ENCODE data around the gene BCAT1.
"Not testable (repeated sequence)": the region's sequence is repeated elsewhere in the genome, so short reads cannot be mapped to it uniquely, and the experiment has no call there.

BCAT1 gene

DNA sequence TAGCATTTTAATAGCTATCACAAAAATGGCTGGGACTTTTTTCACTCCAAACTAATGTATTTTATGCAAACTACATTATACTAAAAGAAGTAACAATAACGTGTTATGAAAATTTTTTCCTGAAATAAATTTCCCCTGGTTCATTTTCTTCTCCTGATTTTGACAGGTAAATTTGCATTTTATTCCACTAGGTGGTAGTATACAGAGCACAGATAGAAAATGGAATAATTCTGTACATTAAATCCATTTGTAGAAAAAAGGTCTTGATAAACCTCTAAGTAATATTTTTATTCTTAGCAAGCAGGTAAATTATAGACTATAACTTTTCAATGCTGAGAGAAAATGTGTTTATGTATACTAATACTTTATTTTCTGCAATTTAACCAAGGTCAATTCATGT lies 96.5 kb downstream of the BCAT1 start:
- DNase-seq, result no peak

DNA sequence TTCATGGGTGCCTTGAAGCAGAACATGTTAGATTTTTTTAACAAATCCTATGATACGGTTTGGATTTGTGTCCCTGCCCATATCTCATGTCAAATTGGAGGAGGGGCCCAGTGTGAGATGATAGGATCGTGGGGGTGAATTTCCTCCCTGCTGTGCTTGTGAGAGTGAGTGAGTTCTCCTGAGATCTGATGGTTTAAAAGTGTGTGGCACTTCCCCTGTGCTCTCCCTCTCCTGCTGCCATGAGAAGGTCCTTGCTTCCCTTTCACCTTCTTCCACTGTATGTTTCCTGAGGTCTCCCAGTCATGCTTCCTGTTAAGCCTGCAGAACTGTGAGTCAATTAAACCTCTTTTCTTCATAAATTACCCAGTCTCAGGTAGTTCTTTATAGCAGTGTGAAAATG lies 97.0 kb downstream of the BCAT1 start:
- not testable (repeated sequence) for DNase-seq

DNA sequence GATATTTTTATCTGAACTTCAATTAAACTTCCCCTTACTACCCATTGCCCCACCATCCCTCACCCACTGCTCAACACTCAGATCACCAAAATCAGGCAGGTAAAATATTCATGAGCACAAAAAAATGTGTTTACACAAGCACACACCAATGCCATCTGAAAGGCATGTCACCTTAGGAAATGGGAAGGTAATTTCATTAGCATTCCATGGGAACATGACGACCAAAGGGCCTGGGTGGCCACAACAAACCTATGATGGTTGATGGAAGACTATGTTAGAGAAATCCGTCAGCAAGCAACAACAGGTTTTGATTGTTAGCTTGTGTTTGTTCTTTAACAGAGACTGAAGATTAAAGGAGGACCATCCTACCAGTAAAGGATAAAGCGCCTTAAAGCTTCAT lies 97.6 kb downstream of the BCAT1 start:
- DNase-seq, result no peak

DNA sequence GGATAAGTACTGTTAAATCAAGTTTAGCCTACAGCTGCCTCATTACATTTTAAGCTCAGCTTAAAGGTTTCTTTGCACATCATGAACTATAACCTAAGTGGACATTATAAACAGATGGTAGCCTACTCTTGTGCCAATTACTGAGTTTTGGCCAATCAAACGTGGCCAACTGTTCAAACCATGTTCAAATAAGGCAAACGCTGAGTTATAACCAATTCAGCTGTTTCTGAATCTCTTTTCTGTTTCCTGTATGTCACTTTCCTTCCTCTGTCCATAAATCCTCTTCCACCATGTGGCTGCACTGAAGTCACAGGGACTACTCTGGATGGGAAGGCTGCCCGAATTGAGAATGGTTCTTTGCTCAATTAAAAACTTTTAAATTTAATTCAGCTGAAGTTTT lies 98.4 kb downstream of the BCAT1 start:
- no peak for DNase-seq

DNA sequence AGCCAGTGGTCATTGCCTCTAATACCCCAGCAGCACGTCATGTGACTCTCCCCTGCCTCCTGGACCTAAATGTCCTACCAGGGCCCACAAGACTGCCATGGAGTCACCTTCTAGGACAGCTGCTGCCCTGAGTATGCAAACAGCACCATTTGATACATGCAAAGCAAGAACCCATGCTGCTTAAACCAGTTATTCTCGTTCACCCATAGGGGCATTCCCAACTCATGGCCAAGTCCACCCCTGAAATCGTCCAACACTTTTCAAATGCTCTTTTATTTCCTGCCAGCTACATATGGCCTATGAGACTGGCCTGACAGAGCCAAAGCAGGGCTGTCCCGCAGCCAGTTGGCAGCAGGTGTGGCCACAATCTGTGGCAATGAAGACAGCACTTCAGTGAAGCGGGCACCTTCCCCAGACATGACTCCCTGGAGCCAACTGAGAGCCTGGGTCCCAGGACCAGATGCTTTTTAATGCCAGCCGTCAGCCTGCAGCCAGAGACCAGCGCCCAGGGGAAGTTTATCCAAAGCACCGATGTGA lies 99.9 kb downstream of the BCAT1 start:
- DNase-seq, result no peak

DNA sequence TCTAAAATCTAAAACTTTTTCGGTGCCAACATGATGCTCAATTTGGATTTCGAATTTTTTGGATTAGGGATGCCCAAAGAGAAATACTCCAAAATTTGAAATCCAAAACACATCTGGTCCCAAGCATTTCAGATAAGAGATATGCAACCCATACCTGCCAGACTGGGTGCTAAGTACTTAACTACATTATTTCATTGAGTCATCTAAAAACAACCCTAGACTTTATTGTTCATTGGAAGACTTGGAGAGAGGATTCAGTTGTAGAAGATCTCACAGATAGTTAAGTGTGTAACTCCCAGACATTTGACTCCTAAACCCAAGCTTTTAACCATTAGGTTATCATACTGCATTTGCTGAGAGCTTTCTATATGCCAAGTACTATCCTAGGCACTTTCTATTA lies 102.2 kb downstream of the BCAT1 start:
- DNase-seq, result no peak

DNA sequence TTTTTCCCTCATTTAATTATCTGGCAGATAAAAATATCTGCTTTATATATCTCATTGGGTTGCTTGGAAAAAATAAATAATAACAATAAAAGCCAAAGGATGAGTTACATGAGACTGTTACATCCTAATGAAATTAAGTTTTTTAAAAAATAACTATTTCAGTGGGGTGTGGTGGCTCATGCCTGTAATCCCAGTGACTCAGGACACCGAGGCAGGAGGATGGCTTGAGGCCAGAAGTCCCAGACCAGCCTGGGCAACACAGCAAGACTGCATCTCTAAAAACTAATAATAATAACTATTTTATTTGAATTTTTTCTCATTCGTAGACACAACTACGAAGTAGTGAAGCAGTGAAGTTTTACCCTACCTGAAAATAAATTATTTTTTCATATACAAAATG lies 103.3 kb downstream of the BCAT1 start:
- no peak for DNase-seq

DNA sequence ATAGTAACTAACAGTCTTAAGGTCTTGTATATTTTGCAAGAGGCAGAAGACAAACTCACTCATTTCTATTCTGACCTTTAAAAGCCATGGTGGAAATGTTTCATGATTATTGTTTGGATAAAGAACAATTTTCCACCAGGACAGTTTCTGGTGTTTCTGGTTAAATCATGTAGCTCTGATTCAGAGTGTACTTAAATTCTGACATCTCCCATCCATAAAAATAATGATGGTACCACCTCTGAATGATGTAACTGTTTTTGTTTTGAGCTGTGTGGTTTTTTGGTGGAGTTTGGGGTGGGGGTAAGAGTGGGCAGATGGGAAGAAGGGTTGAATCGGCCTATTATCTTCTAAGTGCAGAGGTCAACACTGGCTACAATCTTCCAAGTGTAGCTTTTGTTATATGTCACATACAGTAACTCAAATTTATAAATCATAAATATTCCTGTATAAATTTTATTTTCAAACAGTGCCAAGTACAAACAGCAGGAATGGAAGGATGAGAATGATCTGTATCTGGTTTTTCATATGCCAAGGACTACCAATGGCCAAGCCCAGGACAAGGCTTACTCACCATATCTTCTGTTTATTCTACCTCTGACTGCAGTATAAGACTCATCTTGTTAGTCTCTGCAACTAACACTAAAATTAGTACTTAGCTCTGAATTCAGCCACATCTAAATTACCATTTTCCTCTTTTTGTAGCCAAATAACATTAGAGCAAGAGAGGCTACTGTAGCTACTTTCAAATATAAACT lies 108.7 kb downstream of the BCAT1 start:
- DNase-seq, result no peak

DNA sequence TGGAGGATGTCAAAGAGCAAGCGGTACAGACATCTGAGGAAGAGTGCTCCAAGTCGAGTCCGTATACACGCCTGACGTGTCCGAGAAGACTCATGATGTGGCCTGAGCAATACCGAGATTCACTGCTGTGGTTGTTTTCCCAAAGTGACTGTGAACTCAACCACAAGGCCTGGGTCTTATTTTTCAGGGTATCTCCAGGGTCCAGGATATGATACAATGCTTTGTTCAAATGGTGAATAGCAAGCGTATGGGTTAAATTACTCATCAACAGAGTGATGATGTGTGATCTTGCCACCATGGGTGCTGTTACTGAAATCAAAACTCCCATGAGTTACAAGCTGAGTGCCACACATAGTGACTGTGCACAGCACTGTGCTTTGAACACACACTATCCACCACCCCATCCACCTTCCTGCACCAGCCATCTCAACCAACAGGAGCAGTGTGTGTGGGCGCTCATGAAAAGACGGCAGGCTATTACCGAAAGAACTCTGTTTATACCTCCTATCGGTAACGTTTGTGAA lies 109.6 kb downstream of the BCAT1 start:
- DNase-seq, result peak; percentile 23

DNA sequence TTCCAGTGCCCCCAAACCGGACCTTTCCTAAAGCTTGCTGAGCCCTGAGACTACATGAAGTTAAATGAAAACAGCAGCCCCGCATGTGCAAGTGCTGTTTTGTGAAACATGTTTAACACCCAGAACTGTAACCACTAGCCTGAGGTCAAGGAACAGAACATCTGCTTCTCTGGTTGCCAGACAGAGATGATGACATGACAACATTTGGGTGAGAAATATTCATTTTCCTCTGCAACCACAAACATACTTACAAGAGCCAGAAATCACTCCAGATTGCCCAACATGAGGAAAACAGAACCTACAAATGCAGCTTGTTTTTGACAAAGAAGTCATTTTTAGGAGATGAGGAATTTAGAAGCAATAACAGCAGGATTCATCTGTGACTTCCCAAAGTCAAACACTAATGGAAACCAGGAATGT lies 110.4 kb downstream of the BCAT1 start:
- no peak for DNase-seq

DNA sequence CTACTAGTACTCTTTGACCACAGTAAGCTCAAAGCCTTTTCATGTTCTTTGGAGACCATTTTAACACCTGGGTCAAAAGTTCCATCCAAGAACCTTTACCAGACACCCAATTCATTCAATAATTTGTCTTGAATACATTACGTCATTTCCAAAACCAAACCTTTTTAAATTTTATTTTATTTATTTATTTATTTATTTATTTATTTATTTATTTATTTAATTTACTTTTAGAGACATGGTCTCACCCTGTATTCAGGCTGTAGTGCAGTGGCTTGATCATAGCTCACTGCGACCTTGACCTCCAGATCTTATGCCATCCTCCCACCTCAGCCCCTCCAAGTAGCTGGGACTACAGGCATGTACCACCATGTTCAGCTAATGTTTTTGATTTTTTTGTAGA lies 113.5 kb downstream of the BCAT1 start:
- DNase-seq, result no peak

DNA sequence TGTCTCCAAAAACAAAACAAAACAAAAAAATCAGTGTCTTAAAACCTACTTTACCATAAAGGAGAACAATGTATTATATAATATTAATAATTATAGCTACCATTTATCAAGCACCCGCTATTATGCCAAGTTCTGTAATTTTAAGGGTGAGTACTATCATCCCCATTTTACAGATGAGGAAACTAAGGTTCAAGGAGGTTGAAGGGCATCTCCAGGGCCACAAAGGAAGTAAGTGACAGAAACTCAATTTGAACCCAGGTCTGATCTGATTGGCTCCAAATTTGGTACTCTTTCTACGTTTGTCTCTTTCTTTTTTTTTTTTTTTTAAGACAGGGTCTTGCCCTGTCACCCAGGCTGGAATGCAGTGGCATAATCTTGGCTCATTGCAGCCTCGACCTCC lies 115.4 kb downstream of the BCAT1 start:
- no peak for DNase-seq

DNA sequence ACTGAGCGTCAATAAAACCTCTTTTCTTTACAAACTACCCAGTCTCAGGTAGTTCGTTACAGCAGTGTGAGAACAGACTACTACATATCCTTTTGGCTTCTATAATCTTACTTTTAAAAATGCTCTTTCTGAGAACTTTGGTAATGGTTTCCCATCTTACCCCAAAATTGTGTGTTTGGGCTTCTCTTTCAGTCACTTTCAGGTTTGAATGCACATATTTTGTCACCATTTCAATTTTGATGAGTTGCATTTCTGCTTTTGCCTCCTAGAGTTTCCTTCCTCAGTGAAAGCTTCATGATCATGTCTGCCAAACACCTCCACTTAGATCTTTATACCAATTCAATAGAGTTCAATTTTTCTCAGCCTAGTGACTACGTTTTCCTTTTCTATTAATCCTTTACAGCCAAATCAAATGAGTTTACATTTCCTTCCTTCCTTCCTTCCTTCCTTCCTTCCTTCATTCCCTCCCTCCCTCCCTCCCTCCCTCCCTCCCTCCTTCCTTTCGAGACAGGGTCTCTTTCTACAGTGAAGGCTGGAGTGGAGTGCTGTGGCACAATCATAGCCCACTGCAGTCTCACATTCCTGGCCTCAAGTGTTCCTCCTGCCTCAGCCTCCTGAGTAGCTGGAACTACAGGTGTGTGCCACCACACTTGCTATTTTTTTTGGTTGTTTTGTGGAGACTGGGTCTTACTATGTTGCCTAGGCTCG lies 124.9 kb downstream of the BCAT1 start:
- DNase-seq, result no peak

DNA sequence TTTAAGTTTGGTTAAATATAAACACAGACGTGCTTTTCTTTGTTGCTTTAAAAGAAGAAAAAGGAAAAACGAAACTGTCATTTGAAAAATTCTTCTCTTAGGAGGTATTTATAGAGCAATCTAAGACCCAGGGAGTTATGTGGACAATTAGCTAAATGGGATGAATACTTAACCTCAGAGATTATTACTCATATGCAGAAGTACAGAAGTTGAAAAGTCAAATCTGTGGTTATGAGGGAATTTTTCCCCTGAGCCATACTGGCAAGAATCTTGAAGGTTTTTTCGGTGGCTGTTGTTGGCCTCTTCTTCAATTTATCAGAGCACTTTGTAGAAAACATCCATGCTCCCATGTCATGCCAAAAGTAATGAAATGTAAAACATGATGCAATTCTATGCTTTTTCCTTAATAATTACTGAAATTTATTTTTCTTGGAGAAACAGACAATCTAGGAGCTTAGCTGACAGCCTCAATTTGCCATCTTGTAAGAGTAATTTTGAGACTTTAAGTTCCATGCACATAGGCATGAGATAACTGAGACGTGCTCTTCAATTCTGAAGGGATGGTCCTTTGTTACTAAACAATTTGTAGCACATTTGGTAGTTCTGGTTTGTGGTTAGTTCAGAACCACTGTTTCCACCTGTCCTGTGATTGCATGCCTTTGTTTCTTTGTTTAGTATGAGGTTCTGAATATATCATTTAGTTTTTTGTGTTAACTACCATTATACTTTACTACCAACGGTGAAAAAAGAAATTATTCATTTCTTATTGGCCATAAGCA lies 126.6 kb downstream of the BCAT1 start:
- DNase-seq, result no peak

DNA sequence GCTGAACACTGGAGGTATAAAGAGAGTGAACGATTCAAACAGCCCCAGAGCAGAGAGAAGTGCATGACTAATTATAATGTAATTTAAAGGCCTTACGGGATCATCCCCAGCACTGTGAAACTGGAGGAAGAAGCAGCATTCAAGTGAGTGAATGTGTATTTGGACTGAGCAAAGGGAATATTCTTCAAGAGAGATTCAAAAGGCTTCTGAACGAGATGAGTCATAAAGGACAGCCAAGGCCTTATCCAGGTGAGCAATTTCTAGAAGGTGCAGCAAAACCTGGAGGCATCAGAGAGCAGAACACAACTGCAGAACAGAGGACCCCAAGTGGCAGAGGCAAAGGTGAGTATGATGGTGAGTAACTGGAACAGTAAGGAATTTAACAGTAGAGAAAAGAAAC lies 127.2 kb downstream of the BCAT1 start:
- DNase-seq, result no peak

DNA sequence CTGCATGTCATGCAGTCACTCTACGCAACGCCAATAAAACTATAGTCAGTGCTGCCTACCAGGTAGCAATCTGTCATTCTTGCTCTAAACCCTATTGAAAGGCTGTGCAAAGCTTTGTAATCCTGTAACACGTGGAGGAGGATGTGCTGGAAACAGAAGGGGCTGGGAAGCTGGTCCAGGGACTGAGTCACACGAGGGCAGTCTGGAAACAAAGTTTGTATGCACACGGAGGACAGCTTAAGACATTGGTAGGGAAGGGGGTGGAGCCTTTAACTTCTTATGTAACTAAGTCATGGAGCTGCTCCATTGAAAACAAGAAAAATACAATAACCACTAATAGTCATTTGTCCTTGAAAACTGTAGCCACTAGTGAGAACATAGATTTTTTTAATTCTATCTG lies 128.0 kb downstream of the BCAT1 start:
- DNase-seq, result no peak

DNA sequence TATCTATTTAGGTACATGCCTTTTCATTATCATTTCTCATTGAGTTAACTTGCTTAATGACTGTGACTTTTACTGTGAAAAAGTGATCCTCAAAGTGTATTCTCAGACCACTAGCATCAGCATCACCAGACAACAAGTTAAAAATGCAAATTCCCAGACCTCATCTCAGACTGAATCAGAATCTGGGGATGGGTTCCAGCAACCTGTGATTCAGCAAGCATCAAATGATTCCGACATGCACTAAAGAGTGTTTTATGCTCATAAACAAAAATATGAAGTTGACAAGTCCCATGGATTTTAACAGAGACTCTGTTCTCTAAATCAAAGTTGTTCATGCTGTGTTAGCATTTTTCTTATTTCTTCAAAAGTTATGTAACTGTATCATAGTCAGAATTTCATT lies 130.6 kb downstream of the BCAT1 start:
- DNase-seq, result no peak

DNA sequence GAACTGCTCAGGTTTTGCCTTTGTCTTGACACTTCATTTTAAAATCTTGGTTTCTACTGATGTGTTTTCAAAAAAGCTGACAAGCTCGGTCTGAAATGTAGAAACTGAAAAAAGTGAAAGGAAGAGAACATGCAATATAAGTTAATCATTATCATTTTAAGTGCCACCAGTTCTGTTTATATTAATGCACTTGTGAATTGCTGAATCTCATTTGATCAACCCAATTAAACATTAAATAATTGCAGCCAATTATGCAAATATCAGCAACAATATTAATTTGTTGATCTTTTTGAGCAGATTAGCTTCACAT lies 133.8 kb downstream of the BCAT1 start:
- no peak for DNase-seq

DNA sequence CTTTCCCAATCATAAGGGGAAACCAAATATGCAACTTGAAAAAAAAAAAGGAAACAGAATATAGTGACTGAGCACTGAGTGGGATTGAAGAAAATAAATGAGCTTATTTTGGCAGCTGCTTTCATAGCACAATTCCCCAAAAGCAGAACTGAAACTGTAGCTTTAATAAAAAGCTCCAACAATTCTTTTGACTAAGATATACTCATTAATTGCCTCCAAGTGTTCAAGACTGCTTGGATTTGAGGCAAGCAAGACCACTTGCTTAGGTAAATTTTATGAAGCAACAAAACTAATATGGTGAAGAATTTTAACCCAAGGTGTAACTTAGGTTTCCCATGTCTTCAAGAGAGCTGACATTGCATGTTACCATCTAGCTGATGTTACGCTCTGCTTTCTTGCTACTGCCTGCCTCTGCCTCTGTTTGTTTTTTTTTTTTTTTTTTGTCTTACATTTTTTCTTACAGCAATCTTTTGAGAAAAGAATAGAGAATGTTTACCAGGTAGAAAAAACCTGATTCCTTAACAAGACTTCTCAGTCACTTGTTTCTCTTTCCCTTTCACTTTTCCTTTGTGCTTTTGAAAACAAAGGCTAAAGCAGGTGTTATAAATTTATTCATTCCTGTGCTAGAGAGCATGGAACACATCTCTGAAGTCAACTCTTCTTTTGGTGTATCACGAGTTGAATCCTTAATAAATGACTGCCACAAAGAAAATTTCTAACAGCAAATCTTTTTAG lies 134.4 kb downstream of the BCAT1 start:
- DNase-seq, result peak; percentile 28

DNA sequence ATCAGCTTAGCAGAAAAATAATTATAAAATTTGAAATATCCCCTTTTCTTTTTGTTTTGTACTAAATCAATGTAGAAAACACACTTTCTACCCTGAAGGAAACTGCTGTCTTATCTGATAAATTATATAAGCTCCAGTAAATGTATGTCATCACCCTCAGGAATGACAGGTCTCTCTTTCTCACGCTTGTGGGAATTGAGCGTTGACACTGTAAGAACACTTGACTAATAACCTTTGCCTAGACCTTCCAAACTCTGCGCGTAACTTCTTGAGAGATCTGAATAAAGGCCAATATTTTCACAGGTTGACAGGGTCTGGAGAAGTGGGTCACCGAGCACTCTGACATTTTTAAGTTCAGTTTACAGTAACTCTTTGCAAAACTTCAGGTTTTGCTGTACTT lies 138.5 kb downstream of the BCAT1 start:
- no peak for DNase-seq

DNA sequence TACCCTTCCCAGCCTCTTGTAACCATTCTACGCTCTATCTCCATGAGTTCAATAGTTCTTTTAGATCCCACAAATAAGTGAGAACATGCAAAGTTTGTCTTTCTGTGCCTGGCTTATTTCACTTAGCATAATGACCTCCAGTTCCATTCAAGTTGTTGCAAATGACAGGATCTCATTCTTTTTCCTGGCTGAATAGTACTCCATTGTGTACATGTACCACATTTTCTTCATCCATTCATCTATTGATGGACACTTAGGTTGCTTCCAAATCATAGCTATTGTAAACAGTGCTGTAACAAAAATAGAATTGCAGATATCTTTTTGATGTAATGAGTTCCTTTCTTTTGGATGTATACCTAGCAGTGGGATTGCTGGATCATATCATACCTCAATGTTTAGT lies 139.6 kb downstream of the BCAT1 start:
- not testable (repeated sequence) for DNase-seq

DNA sequence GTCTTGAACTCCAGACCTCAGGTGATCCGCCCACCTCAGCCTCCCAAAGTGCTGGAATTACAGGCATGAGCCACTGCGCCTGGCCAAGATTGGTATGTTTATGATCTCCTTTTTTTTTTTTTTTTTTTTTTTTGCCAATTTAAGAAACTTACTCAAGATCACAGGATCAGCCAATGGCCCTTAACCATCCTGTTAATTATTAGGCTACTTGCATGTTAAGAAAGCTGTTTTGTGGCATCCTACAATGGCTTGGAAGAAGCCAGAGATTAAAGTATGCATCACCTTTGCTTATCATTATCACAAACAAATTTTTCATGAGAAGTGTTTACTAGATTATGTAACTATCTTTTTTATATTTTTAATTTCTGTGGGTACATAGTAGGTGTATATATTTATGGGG lies 140.2 kb downstream of the BCAT1 start:
- no peak for DNase-seq

DNA sequence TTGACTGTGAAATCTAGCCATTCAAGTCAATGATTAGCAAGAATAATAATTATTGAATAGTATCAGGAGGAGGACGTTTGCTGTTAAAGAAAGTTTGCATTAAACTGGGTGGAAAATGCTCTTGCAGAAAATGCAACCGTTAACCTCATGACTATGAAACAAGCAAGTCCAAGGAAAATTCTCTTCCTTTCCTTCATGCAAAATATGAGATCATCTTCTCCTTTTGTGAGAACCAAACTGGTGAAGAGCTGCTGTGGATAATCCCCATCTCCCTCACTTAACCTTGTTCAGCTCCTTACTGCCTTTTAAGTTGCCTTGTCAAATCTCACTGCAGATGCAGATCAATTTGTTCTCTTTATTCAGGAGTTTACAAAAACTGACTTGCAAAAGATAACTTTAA lies 142.5 kb downstream of the BCAT1 start:
- DNase-seq, result no peak
